ENCODE results near the gene FXYD7.
"Not testable (repeated sequence)": the region's sequence is repeated elsewhere in the genome, so short reads cannot be mapped to it uniquely, and the experiment has no call there.

The FXYD7 gene

GRCh38 chr19:35144600-35145436, 1.8 kb downstream of the FXYD7 start:
- DNase-seq (ENCODE audit: low read depth in 2 of 2) = no peak

- no peak for DNase-seq (ENCODE audit: low read depth in 2 of 2)
These were observed 3.8 kb downstream of the FXYD7 start for GRCh38 chr19:35146746-35147459.

GRCh38 chr19:35149463-35149862, 6.4 kb downstream of the FXYD7 start:
- DNase-seq (ENCODE audit: low read depth in 2 of 2) = no peak

- DNase-seq (ENCODE audit: low read depth in 2 of 2) = no peak
These were observed 7.4 kb downstream of the FXYD7 start for GRCh38 chr19:35150445-35150844.

- DNase-seq (ENCODE audit: low read depth in 2 of 2) = no peak
These were observed 8.4 kb downstream of the FXYD7 start for GRCh38 chr19:35151273-35152065.

- DNase-seq (ENCODE audit: low read depth in 2 of 2) = not testable (repeated sequence)
These were observed 10.1 kb downstream of the FXYD7 start for GRCh38 chr19:35153129-35153522.

GRCh38 chr19:35153701-35154524, 10.9 kb downstream of the FXYD7 start:
- no peak for DNase-seq (ENCODE audit: low read depth in 2 of 2)

- peak; percentile 45 to 48 for DNase-seq (ENCODE audit: low read depth in 2 of 2)
These were observed 11.7 kb downstream of the FXYD7 start, which contains the start of gene FXYD5 for GRCh38 chr19:35154525-35155406. TSS of gene FXYD5 (plus strand) at chr19:35154735. CDS start at chr19:35155551, 816 bp downstream.

- DNase-seq (ENCODE audit: low read depth in 2 of 2) = no peak
These were observed 12.4 kb downstream of the FXYD7 start for GRCh38 chr19:35155441-35155840.

GRCh38 chr19:35155981-35156672, 13.1 kb downstream of the FXYD7 start:
- no peak for DNase-seq (ENCODE audit: low read depth in 2 of 2)

GRCh38 chr19:35156673-35157014, 13.6 kb downstream of the FXYD7 start:
- DNase-seq (ENCODE audit: low read depth in 2 of 2) = no peak

- DNase-seq (ENCODE audit: low read depth in 2 of 2) = no peak
These were observed 14.4 kb downstream of the FXYD7 start for GRCh38 chr19:35157431-35157830.

GRCh38 chr19:35159606-35160005, 16.6 kb downstream of the FXYD7 start:
- no peak for DNase-seq (ENCODE audit: low read depth in 2 of 2)

- no peak for DNase-seq (ENCODE audit: low read depth in 2 of 2)
These were observed 17.8 kb downstream of the FXYD7 start for GRCh38 chr19:35160629-35161433.

- no peak for DNase-seq (ENCODE audit: low read depth in 2 of 2)
These were observed 18.3 kb downstream of the FXYD7 start for GRCh38 chr19:35161434-35161743.

GRCh38 chr19:35162471-35163326, 19.6 kb downstream of the FXYD7 start:
- DNase-seq (ENCODE audit: low read depth in 2 of 2) = no peak

- DNase-seq (ENCODE audit: low read depth in 2 of 2) = no peak
These were observed 21.4 kb downstream of the FXYD7 start for GRCh38 chr19:35164418-35164817.

All from fibroblast of skin of left quadriceps (primary cell).